Activated naive CD8-positive, alpha-beta T cell treated with anti-CD3 and anti-CD28 coated beads, Interleukin-2, amount 10 ng/mL, durations not matched to agents 7 days and 5 days (primary cell): ENCODE measurements around the gene MCEE. TPM values are rescaled to one million over a fixed set of nuclear protein-coding genes. Genes with fewer than 3 reads are reported as not detected.
"Not testable (repeated sequence)": the region's sequence is repeated elsewhere in the genome, so short reads cannot be mapped to it uniquely, and the experiment has no call there.

Source experiments
- ATAC-seq: fragments of 150-1000 bp; cut with Tn5 transposase; one replicate; pipeline ENCODE4 v1.10.0; 2021; ENCODE audit warnings: low read depth, moderate library complexity
- POLR2A ChIA-PET: fragments of 350-600 bp; sonication (Branson Sonifier 250); formaldehyde crosslinking; loops from one replicate; lab custom pipeline; 2021; ENCODE audit warnings: antibody characterized with exemption; lab: Charles Lee
- DNase-seq: peaks from one replicate; pipeline ENCODE4 v3.0.0; 2021
- H3K27ac Mint-ChIP-seq: one replicate; pipeline ENCODE4 v1.8.0; 2022; ENCODE audit warnings: mild to moderate bottlenecking, mixed read lengths
- H3K27me3 Mint-ChIP-seq: one replicate; pipeline ENCODE4 v1.8.0; 2022; ENCODE audit warnings: mild to moderate bottlenecking, moderate library complexity, mixed read lengths
- H3K36me3 Mint-ChIP-seq: one replicate; pipeline ENCODE4 v1.8.0; 2021; ENCODE audit warnings: mild to moderate bottlenecking, mixed read lengths
- H3K4me1 Mint-ChIP-seq: one replicate; pipeline ENCODE4 v1.8.0; 2021; ENCODE audit warnings: mixed read lengths
- H3K4me3 Mint-ChIP-seq: one replicate; pipeline ENCODE4 v1.8.0; 2022; ENCODE audit warnings: mild to moderate bottlenecking, moderate library complexity, mixed read lengths
- H3K9me3 Mint-ChIP-seq: one replicate; pipeline ENCODE4 v1.8.0; 2021; ENCODE audit warnings: mixed read lengths
- total RNA-seq, 2 experiments: library from RNA; stranded (reverse); gene quantifications; one replicate each; pipeline ENCODE4 v1.2.3, GENCODE V29; 2021

MCEE gene
- total RNA-seq, 2 experiments from 2014 or later = 16.6 to 17.6 TPM

DNA sequence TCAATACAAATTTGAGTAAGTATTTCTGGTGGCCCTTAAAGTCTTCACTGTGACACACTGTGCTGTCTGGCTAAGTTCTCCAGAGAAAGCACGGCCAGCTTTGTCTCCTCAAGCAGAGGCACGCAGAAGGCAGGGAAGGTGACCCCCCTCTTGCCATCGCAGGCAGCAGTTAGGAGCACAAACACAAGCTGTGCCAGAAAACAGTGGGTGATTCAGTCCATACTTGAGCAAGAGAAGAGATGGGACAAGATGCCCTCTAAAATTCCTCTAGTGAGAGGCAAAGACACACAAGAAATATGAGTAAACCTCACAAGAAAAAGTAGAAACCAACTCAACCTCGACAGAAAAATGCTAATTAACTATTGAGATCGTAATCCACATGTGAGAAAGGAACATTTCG, 9.8 kb downstream of the MCEE start:
- H3K36me3 Mint-ChIP-seq = peaks cover 13% of the 10 kb centered on the region
- no peak for DNase-seq
- H3K9me3 Mint-ChIP-seq = no peaks in the 10 kb centered on the region
- H3K4me1 Mint-ChIP-seq = no peaks in the 10 kb centered on the region
- no peaks in the 10 kb centered on the region for H3K27me3 Mint-ChIP-seq
- H3K4me3 Mint-ChIP-seq = no peak overlapping the region
- POLR2A ChIA-PET = no interaction called here
- no peak for ATAC-seq
- H3K27ac Mint-ChIP-seq = no peak overlapping the region

DNA sequence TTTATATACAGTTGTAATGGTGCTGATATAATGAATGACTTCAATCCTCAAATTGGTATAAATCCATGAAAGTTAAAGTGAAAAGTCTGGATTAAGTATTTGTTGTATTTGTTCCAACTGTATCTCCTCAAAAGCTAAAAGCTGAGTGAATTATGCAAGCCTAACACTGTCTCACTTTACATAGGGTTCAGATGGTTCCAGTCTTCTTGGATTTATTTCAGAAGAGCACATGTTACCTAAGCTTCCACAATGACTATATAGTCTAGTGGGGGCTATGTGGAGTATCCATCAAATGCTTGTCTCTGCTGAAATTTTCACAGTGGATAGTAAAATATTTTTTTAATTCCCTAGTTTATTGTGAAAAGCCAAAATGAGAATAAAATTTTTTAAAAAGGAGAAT, 13.0 kb downstream of the MCEE start:
- Mint-ChIP-seq H3K4me1 (no peaks in the 10 kb centered on the region), H3K36me3 (peaks cover 9% of the 10 kb centered on the region), H3K27ac (no peak overlapping the region), H3K27me3 (no peaks in the 10 kb centered on the region), H3K4me3 (no peak overlapping the region), H3K9me3 (no peaks in the 10 kb centered on the region)
- DNase-seq (no peak), ATAC-seq (no peak)
- POLR2A ChIA-PET = no interaction called here

DNA sequence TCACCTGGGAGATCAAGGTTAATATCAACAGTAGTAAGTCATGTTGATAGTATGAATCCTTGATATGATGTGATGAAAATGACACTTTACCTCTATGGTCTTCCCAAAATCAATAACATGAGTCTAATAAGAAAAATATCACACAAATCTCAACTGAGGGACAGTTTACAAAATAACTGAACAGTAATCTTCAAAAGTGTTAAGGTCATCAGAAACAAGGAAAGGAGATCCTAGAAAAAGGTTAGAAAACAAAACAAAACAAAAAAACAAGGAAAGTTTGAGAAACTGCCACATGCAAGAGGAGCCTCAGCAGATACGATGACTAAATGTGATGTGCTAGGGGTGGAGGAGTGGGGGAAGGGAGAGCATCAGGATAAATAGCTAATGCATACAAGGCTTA, 16.2 kb downstream of the MCEE start:
- Mint-ChIP-seq H3K36me3 (peaks cover 10% of the 10 kb centered on the region), H3K4me3 (no peak overlapping the region), H3K4me1 (no peaks in the 10 kb centered on the region), H3K27ac (no peak overlapping the region), H3K9me3 (no peaks in the 10 kb centered on the region), H3K27me3 (no peaks in the 10 kb centered on the region)
- ATAC-seq (no peak), DNase-seq (no peak)
- POLR2A ChIA-PET = no interaction called here

DNA sequence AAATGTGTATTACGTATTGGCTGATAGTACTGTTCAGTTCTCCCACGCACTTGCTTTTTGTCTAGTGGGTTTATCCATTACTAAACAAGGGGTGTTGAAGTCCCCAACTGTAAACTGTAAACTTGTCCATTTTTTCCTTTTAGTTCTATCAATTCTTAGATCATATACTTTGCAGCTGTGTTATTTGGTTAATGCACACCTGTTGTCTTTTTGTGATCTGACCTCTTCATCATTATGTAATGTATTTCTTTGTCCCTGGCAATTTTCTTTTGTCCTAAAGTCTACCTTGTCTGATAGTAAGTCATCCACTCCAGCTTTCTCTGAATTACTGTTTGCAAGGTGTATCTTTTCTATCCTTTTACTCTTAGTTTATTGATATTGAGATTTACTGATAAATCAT, 21.9 kb downstream of the MCEE start:
- no peak overlapping the region for H3K4me3 Mint-ChIP-seq
- H3K27me3 Mint-ChIP-seq = no peaks in the 10 kb centered on the region
- H3K27ac Mint-ChIP-seq = no peak overlapping the region
- H3K36me3 Mint-ChIP-seq = peaks cover 11% of the 10 kb centered on the region
- ATAC-seq = no peak
- POLR2A ChIA-PET = no interaction called here
- H3K4me1 Mint-ChIP-seq = no peaks in the 10 kb centered on the region
- peaks cover 5% of the 10 kb centered on the region for H3K9me3 Mint-ChIP-seq
- DNase-seq = no peak

DNA sequence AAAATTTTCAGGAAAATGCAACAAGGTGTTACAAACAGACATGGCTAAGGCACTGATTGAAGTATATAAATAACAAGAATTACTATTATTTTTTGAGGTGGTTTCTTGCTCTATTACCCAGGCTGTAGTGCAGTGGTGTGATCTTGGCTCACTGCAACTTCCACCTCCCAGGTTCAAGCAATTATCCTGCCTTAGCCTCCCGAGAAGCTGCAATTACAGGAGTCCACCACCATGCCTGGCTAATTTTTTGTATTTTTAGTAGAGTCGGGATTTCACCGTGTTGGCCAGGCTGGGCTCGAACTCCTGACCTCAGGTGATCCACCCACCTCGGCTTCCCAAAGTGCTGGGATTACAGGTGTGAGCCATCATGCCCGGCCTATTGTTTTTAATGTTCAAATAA, 23.6 kb downstream of the MCEE start:
- H3K4me3 Mint-ChIP-seq, ATAC-seq, H3K27ac Mint-ChIP-seq, POLR2A ChIA-PET, DNase-seq, H3K27me3 Mint-ChIP-seq, H3K9me3 Mint-ChIP-seq, H3K4me1 Mint-ChIP-seq: not testable (repeated sequence)
- peaks cover 11% of the 10 kb centered on the region for H3K36me3 Mint-ChIP-seq

DNA sequence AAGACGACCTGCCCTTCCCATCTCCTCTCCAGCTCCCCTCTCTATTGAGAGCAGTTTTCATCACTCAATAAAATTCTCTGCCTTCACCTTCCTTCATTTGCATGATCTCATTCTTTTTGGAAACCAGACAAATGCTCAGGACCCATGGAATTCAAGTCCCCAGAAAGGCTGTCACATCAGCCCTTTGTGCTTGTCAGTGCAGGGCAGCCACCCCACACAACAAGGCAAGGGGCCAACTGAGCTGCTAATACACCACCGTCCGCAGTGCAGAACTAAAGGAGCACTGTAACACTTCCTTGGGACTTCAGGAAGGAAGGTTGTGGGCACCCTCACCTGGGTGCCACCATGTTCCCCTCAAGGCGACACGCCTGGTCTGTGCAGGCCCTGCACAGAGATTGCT, 26.2 kb downstream of the MCEE start:
- peaks cover 5% of the 10 kb centered on the region for H3K9me3 Mint-ChIP-seq
- POLR2A ChIA-PET = no interaction called here
- H3K36me3 Mint-ChIP-seq = peaks cover 7% of the 10 kb centered on the region
- peaks cover 2% of the 10 kb centered on the region for H3K4me1 Mint-ChIP-seq
- DNase-seq = no peak
- no peak for ATAC-seq
- H3K27ac Mint-ChIP-seq = no peak overlapping the region
- peaks cover 3% of the 10 kb centered on the region for H3K27me3 Mint-ChIP-seq
- no peak overlapping the region for H3K4me3 Mint-ChIP-seq

DNA sequence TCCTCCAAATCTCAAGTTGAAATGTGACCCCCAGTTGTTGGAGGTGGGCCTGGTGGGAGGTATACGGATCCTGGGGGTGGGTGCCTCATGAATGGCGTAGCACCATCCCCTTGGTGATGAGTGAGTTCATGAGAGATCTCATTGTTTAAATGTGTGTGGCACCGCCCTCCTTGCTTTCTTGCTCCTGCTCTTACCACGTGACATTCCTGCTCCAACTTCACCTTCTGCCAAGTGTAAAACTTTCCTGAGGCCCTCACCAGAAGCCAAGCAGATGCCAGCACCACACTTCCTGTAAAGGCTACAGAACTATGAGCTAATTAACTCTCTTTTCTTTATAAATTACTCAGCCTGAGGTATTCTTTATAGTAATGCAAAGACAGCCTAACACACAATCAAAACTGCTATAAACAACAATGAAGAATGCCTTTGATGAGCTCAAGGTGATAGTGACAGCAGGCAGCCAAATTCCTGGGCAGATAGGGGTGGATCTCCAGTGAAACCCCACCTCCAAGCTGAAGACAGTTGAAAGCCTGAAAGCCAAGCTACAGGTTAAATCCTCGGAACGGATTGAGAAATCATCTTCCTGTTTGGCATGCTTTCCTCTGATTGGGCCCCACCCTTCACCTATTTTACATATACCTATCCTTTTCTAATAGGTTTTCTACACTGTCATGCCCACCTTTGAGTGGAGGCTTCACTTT, 26.9 kb downstream of the MCEE start:
- Mint-ChIP-seq H3K4me1 (peaks cover 2% of the 10 kb centered on the region), H3K27me3 (peaks cover 3% of the 10 kb centered on the region), H3K36me3 (peaks cover 7% of the 10 kb centered on the region), H3K9me3 (peaks cover 5% of the 10 kb centered on the region), H3K4me3 (no peak overlapping the region), H3K27ac (no peak overlapping the region)
- ATAC-seq (no peak), DNase-seq (no peak)
- POLR2A ChIA-PET = no interaction called here

GRCh38 chr2:71101656-71102055, 28.4 kb downstream of the MCEE start:
- ATAC-seq = no peak
- no peak for DNase-seq
- POLR2A ChIA-PET = interaction anchor here (1.9 kb wide), 1 partner anchor 33 kb away, joined by 7 read pairs; the partner anchor contains the start of gene NAGK

GRCh38 chr2:71100195-71100964, 29.6 kb downstream of the MCEE start:
- Mint-ChIP-seq H3K36me3 (peaks cover 1% of the 10 kb centered on the region), H3K4me3 (no peak overlapping the region), H3K27ac (no peak overlapping the region), H3K27me3 (peaks cover 3% of the 10 kb centered on the region), H3K9me3 (peaks cover 1% of the 10 kb centered on the region), H3K4me1 (peaks cover 2% of the 10 kb centered on the region)
- DNase-seq = peak; percentile 37
- no peak for ATAC-seq
- POLR2A ChIA-PET = interaction anchor here (1.3 to 1.9 kb wide), 2 partner anchors 30 to 32 kb away, joined by 5 to 7 read pairs; partner anchors contain the start of genes MPHOSPH10 and NAGK

More at GRCh38 chr2:71101656-71102055, 28.4 kb downstream of the MCEE start:
- H3K4me1 Mint-ChIP-seq = peaks cover 2% of the 10 kb centered on the region
- H3K27ac Mint-ChIP-seq = no peak overlapping the region
- H3K9me3 Mint-ChIP-seq = peaks cover 5% of the 10 kb centered on the region
- peaks cover 5% of the 10 kb centered on the region for H3K36me3 Mint-ChIP-seq
- peaks cover 3% of the 10 kb centered on the region for H3K27me3 Mint-ChIP-seq
- no peak overlapping the region for H3K4me3 Mint-ChIP-seq

- DNase-seq, ATAC-seq, H3K9me3 Mint-ChIP-seq, H3K4me1 Mint-ChIP-seq, POLR2A ChIA-PET, H3K4me3 Mint-ChIP-seq, H3K27ac Mint-ChIP-seq, H3K36me3 Mint-ChIP-seq, H3K27me3 Mint-ChIP-seq: not testable (repeated sequence)
These were observed 37.4 kb downstream of the MCEE start for GRCh38 chr2:71092491-71093260.

DNA sequence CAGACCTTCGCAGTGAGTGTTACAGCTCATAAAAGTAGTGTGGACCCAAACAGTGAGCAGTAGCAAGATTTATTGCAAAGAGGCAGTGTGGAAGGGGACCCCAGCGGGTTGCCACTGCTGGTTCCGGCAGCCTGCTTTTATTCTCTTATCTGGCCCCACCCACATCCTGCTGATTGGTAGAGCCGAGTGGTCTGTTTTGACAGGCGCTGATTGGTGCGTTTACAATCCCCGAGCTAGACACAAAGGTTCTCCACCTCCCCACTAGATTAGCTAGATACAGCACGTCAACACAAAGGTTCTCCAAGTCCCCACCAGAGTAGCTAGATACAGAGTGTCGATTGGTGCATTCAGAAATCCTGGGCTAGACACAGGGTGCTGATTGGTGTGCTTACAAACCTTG, 38.2 kb downstream of the MCEE start:
- H3K4me1 Mint-ChIP-seq, H3K27ac Mint-ChIP-seq, POLR2A ChIA-PET, ATAC-seq, H3K9me3 Mint-ChIP-seq, DNase-seq, H3K4me3 Mint-ChIP-seq, H3K27me3 Mint-ChIP-seq, H3K36me3 Mint-ChIP-seq: not testable (repeated sequence)

GRCh38 chr2:71089475-71089874, 40.6 kb downstream of the MCEE start:
- H3K4me1 Mint-ChIP-seq, POLR2A ChIA-PET, H3K4me3 Mint-ChIP-seq, H3K9me3 Mint-ChIP-seq, ATAC-seq, H3K27ac Mint-ChIP-seq, H3K36me3 Mint-ChIP-seq, DNase-seq, H3K27me3 Mint-ChIP-seq: not testable (repeated sequence)

DNA sequence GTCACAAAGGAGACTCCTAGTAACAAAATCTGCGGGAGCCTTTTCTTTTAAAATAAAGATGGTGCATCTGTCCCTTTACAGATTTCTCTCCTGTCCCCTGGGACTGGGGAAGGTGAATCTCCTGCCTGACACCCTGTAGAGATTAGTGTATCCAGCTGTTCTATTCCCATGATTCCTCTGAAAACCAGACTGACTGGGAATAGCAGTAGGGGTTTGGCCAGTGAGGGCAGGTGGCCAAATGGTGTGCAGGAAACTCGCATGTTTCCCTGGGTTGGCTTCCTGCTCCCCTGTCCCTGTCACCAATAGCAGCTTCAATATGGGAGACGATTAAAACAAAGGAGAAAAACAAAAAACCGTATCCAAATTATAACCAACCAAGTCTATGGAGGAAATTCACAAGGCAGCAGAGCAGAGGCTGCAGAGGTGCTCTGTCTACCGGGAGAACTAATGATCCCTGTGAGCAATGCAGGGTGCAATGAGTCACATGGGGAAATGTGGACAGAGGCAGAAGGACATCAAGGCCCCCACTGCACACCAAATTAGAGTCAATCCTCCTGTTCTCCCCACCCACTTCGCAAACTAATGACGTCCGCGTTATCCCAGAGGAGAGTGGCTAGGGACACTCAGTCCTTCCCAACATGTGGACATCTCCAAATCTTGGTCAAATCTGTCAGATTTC, 44.6 kb downstream of the MCEE start:
- H3K27ac Mint-ChIP-seq = not testable (repeated sequence)

More for the DNA sequence above, 44.6 kb downstream of the MCEE start:
- H3K4me1 Mint-ChIP-seq, H3K27me3 Mint-ChIP-seq, ATAC-seq, POLR2A ChIA-PET, H3K4me3 Mint-ChIP-seq, DNase-seq, H3K36me3 Mint-ChIP-seq, H3K9me3 Mint-ChIP-seq: not testable (repeated sequence)
